NCI-H2029 (cell line): Measurements from ENCODE around the gene QKI.
"Not testable (repeated sequence)": the region's sequence is repeated elsewhere in the genome, so short reads cannot be mapped to it uniquely, and the experiment has no call there.

Source experiments
- DNase-seq: peaks from one replicate; lab custom pipeline; 2025; lab: John Stamatoyannopoulos, UW

Gene QKI

DNA sequence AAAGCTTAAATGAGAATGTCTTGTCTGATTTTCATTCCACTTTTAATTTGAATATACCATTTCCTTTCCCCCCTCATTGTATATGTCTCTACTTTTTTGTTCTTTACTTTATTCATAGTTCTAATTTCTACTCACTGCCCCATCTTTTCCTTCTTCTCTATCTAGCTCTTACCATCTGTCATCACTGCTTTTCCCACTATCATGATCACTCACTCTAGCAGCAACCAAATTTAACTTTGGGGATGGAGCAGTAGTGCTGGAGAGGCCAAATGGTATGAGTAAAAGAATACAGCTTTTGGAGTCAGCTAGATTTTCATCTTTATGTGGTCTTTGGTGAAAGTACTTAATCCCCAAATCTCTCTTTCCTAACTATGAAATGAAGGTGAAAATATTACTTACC, 25.5 kb downstream of the QKI start:
- DNase-seq, result no peak

DNA sequence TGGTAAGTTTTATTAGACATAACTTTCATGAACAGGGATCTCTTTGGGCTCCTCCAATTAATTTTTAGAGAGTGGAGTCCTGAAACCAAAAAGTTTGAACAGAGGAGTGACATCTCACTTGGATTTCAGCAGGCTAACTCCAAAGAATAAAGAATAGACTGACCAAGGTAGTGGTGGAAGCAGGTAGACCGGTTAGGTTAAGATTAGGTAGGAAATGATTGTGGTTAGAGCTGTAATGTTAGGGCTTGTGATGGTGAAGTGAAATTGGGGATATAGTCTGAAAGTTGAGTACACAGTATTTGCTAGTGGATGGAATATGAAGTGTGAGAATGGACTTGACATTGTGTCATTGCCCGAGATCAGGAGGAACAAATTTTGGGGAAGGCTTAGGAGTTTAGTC, 27.8 kb downstream of the QKI start:
- DNase-seq, result no peak

DNA sequence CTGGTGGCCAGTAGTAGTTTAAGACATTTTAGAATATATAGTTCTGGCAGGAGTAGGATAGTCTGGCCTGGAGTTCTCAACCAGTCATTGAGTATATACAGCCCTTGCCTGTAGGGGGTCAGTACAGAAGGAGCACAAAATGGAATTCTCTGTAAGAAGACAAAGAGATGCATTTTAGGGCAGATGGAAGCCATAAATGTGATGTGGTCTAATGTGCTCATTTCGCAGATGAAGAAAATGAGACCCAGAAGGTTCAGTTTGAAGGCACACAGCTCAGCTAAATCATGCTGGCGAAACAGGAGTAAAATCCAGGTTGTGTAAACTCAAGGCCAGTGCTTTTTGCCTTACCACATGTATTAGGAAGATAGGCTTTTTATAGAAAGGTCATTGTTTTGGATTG, 29.6 kb downstream of the QKI start:
- DNase-seq, result no peak

DNA sequence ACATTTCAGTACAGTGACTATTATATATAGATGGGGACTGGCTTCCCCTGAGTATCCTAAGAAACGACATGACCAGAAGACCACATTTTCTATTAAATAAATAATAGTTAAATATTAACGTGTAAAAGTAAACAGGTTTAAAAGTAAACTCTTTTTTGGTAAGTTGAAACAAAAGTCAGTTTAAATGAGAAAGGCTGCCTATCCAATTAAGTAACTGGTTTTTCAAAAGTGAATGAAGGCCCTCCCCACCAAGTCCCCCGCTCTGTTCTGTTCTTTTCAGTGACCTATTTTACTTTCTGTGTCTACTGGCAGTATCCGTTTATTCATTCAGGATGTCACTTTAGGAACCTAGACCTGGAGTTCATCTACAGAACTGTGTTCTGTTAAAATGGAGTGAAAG, 32.0 kb downstream of the QKI start:
- DNase-seq, result no peak

DNA sequence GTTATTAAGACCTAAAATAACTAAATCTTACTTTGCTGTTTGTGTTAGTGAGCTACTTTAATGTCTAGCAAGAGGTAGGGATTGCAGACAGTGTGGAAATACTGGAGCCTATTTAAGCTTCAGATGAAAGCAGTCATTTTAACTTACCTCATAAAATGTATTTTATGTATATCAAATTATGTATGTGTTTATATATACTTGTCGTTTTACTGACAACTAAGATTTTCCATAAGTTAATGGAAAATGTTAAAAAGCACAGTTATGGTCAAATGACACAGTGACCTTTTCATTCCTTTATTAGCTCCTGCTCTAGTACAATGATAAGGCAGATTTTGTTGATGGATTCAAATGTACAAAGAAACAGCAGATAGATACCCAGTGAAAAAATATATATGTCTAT, 34.6 kb downstream of the QKI start:
- DNase-seq, result no peak

DNA sequence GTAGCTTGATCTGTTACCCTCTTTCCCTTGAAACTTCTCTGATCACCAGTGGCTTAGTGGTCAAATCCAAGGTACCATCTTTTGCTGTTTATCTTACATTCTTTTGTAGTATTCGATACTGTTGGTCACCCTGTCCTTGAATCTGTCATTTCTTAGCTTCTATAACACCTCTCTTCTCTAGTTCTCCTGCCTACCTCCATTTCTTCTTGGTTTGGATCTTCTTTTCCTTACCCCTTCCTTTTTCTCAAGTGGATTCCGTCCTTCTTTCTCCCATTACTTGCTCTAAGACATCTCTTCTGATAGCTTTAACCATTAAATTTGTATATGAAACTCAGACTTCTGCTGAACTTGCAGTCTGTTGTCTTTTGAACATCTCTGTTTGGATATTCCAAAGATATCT, 39.9 kb downstream of the QKI start:
- DNase-seq, result no peak

DNA sequence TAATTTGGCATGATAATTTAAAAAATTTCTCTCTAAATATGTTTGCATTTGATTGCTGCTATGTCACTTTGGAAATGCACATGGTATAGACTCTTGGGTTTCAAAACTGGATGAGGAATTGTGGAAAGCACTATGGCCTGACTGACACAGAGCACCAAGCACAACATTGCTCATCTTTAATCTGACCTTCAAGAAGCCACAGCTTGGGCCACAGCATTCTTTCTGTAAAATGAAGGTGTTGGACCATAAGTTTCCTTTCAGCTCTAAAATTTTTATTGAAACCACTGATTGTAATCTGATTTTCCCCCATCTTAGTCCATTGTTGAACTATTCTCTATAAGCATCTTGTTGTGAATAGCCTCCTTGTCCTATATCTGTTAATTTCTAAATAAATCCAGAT, 41.0 kb downstream of the QKI start:
- DNase-seq, result no peak

DNA sequence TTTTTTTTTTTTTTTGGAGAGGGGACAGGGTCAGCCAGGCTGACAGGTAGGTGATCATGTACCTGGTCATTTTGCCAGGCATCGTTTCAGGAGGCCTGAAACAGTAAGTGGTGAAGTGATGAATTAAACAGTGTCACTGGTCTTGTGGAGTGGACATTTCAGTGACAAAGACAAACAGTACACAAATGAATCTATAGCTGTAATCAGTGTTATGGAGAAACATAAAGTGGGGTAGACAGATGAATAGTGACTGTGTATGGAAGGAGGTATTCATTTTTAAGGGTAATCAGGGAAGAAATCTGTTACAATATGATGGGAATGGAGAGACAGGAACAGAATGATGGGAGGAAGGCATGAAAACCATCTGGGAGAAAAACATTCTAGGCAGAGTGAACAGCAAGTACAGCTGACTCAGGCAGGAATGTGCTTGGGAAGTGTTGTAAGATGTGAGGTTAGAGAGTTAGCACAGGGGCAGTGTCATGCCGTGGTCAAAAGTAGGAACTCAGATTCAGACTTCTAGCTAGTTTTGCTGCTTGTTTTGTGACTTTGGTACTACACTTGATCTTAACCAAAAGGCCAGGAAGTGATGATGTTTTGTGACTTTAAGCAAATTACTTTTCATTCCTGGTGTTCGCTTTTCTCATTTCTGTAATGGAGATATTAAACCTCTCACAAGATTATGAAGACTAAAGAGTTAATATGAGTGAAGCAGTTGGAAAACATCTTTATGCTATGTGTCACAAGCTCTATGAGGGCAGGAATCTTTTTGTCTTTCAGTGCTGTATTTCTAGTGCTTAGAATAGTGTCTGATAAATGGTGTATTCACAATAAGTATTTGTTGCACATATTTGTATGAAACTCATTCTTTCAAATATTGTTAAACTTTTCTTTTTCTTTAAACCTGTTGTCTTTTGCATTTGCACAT, 43.4 kb downstream of the QKI start:
- DNase-seq, result no peak

DNA sequence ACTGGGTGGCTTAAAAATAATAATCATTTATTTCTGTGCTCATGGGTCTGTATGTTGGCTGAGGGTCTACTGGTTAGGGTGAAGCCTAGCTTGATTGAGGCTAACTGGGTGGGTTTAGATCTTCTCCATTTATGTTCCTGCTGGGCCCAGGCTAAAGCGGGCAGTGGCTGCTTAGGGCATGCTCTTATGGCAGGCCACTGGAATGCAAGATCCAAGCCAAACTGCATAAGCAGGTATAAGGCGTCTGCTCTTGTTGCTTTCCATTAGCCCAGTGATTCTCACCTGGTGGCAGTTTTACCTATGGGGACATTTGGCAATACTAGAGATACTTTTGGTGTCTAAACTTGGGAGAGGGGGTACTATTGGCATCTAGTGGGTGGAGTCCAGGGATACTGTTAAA, 44.5 kb downstream of the QKI start:
- no peak for DNase-seq

DNA sequence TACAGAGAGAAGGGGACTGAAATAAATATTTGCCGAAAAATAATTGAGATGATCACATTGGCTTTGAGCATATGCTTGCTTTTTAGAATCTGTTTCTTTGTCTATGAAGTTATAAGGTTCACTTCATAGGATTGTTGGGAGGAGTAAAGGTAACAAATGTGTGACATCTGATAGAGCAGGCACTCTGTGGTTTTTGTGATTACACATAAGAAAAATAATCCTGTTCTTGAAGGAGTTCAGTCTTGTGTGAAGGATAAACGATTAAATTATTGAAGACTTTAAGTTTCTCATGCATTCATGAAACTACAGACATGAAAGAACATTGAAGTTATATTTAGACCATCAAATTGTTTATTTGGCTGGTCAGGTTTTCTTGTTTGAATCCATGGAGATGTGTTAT, 45.0 kb downstream of the QKI start:
- no peak for DNase-seq

DNA sequence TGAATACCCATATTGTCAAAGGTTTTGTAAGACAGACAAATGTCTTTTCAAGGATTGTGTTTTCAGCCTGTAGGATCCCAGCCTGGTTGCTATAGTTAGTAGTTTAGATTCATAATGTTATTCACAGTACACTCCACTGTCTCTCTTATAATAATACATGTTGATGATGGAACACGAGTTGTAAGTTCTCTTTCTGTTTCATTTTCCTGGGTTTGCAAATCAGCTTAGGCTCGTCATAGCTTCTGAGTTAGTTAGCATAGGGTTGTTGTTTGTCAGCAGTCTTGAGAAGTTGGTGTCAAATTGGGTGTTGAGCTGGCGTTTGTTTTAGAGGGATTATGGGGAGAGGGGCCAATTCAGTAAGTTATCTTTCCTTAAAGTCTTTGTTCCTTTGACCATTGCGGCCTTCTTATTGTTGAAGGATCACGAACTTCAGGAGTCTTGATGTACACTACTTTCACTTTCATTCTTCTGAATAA, 45.8 kb downstream of the QKI start:
- DNase-seq, result peak; percentile 60

DNA sequence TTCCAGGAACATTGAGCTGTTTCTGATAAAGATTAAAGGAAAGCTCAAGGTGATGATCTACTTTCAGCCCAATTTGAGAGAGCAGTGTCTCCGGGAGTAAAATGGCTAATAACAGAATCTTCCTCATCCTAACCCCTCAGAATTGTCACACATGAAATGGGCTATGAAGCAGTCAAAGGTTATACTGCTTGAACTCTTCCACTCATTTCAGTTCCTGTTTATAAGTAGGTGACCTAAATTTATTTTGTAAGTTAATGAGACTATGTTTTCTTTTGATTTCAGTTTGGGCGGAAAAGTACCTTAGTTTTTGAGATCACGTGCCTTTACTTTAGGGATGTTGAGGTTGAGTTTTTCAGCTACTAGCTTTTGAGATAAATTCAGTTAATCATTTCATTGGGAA, 47.2 kb downstream of the QKI start:
- no peak for DNase-seq

DNA sequence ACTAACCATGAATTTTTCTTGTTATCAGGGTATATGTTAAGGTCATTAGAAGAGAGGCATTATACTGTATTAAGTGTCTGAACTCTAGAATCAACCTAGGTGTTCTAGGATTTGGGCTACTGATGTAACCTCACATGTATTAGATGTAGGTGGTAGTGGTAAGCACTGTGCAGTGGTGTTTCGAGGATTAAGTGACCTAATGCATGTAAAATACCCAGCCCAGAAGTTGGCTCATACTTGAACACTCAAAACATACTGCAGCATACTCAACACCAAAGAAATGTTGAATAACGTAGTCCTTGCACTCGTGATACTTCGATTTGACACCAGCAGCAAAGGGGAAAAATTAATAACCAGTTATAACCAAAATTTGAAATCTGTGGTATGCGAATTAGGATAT, 48.7 kb downstream of the QKI start:
- DNase-seq, result no peak

DNA sequence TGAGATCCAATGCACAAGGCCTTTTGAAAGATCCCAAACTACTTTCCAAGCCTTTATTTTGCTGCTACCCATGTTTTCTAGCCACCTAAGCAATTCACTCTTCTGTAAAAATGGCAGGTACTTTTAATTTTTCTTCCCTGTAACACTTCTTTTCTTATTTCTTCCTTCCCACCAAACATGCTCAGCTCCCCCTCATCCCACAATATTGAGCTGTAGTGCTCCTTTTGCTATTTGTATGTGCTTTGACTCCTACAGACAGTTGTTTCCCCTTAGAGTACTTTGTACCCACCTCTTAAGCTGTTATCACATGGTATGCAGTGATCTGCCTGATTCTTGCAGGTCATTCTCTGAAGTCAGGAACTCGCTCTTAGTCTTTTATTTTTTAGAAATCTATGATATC, 49.3 kb downstream of the QKI start:
- DNase-seq, result no peak

DNA sequence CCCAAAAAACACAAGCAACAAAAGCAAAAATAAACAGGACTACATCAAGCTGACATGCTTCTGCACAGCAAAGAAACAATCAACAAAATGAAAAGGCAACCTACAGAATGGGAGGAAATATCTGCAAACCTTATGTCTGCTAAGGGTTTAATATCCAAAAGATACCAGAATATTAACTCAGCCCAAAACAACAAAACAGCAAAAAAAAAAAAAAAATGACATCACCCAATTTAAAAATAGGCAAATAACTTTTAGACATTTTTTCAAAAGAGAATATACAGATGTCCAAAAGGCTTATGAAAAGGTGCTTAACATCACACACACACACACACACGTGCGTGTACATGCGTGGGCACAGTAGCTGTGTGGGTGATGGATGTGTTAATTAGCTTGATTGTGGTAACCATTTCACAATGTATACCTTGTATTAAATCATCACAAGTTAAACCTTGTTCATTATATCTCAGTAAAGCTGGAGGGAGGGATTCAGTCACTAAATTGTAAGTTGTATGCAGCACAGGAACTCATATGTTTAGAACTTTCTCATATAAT, 52.4 kb downstream of the QKI start:
- DNase-seq, result no peak

DNA sequence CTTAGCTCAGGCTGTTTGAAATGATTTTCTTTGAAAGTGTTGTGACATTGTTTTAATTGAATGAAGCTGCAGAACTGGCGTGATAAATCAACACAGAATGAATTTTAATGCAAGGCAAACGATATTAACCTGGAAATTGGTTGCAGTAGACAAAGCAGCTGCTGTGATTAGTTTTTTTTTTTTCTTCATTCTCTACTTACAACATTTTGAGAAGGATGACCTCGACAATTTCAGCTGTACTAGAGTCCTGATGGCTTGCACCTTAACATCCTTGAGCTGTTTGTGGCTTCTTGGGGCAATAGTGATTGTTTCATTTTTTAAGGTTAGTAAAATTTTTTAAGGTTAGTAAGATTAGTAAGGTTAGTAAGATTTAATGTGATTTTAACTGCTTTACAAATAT, 54.2 kb downstream of the QKI start:
- no peak for DNase-seq

DNA sequence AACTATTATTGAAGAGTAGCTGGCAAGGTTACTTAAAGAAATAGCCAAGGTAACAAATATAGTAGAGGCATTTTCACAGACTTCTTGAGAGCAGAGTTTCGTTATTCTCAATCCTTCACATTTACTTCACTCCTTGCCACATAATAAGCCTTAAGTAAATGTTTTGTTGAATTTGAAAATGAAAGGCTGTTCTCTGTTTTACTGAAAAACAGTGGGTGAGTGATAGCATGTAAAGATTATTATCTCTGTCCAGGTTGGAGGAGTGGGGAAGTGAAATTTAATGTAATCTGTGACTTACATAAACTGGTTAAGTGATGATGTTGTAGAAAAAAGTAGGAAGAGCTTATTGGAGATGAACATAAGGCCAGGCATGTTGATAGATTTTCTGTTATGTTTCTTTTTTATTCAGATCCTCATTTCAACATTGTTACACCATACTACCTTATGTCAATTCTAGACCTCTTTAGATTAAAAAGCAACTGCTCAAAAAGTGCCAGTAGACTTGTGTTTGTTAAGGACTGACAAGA, 55.0 kb downstream of the QKI start:
- DNase-seq, result no peak

DNA sequence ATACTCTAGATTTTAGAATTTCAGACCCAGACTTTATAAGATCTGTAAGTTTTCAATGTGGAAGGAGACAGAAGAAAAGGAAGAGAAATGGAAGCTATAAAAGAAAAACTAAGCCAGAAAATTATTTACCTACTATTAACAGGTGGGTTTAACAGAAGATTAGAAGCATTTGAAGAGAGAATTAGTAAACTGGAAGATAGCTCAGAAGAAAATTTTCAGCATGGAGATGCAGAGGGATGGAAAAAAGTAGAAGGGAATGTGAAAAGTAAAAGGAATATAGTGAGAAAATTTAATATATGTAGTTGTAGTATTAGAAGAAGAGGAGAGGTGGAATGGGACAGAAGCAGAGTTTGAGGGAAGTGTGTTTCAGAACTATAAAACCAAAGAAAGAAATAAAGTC, 56.1 kb downstream of the QKI start:
- DNase-seq, result no peak

DNA sequence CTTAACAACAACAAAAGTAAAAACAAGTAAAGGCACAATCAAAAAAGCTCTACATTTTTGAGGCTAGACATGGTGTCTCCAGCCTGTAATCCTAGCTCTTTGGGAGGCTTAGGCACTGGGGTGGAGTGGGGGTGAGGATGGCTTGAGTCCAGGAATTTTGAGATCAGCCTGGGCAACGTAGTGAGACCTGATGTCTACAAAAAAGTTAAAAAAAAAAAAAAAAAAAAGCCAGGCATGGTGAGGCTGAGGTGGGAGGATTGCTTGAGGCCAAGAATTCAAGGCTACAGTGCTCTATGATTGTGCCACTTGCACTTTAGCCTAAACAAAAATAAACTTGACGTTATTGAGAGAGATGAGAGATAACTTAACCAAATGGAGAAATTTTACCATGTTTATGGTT, 60.1 kb downstream of the QKI start:
- no peak for DNase-seq

DNA sequence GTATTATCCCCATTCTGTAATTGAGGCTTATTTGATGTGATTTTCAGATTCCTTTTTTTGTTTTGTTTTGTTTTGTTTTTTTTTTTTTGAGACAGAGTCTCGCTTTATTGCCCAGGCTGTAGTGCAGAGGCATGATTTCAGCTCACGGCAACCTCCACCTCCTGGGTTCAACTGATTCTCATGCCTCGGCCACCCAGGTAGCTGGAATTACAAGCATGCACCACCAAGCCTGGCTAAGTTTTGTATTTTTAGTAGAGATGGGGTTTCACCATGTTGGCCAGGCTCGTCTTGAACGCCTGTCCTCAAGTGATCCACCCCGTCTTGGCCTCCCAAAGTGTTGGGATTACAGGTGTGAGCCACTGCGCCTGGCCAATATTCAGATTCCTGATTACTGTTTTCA, 62.4 kb downstream of the QKI start:
- not testable (repeated sequence) for DNase-seq

DNA sequence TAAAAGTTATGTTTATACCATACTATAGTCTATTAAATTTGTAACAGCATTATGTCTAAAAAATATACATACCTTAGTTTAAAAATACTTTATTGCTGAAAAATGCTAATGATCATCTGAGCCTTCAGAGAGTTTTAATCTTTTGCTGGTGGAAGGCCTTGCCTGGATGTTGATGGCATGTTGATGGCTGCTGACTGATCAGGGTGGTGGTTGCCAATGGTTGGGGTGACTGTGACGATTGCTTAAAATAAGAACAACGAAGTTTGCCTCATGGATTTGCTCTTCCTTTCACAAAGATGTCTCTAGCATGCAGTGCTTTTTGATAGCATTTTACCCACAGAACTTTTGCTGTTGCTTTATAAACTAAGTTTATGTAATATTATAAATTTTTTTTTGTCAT, 68.6 kb downstream of the QKI start:
- no peak for DNase-seq

DNA sequence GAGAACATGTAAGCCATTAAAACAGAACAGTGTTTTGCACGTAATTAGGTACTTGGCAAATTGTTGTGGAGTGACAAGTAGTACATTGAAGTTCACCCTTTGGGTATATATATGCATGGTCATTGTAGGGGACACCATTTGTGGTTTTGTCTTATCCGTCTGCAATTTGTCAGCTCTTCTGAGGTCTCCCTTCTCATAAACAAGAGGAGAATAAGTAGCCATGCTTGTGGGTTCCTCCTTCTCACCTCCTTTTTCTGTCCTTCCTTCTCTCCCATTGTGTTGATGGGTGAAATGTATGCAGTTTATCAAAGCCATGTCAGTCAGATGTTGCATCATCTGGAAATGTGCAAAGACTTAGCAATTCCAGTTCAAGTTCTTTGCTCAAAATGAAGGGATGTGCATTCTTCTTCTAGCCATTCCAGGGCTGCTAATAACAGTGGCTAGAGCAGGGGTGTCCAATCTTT, 70.9 kb downstream of the QKI start:
- DNase-seq, result no peak

DNA sequence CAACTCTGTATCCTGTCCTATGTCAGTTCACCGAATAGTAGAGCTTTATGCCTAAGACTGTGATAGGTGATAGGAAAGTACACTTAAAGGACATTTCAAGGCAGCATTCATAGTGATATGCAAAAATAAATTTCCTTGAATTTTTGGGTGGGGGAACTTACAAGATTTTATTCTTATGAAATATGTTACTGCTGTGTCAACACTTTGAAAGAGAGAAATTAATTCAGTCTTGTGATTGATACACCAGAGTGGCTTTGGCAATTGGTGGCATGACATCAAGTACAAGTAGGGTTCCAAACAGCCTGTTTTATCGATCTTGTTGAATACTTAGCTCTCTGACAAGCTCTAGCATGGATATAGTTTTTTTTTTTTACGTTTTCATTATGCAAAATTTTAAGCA, 72.3 kb downstream of the QKI start:
- DNase-seq, result no peak
